GM18867 (cell line): ENCODE data around the gene NUP98.

Experiments
- ATAC-seq: cut with Tn5 transposase; IDR thresholded peaks from one replicate; pipeline ENCODE4 v1.9.1; 2021; ENCODE audit warnings: mild to moderate bottlenecking, moderate library complexity; ENCODE audit not compliant: unreplicated experiment

Gene NUP98

DNA sequence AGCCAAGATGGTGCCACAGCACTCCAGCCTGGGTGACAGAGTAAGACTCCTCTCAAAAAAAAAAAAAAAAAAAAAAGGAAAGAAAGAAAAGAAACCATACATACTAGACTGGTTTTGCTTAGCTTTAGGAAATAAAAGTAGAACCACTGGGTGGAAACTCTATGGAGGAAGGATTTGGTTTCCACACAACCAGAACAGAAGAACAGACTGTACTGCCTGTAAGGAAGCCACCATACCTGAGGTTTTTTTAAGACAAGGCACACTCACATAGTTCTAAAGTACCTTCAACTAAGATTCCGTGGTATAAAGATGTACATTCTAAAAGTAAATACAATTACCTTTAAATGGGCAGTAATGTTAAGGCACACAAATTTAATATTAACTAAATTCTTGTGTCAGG, 58.6 kb downstream of the NUP98 start:
- no peak for ATAC-seq

DNA sequence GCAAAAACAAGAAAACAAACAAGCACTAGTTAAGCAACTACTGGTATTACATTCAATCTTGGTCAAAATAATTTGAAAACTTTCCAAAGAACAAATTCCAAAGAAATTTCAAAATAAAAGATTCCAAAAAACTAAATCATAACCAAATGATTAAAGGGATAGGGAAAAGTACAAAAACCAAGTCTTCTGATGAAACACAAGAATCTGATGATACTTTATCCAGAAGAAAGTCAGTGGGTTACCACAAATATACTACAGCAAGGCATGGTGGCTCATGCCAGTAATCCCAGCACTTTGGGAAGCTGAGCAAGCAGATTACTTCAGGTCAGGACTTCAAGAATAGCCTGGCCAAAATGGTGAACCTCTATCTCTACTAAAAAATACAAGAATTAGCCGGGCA, 59.1 kb downstream of the NUP98 start:
- ATAC-seq: no peak

DNA sequence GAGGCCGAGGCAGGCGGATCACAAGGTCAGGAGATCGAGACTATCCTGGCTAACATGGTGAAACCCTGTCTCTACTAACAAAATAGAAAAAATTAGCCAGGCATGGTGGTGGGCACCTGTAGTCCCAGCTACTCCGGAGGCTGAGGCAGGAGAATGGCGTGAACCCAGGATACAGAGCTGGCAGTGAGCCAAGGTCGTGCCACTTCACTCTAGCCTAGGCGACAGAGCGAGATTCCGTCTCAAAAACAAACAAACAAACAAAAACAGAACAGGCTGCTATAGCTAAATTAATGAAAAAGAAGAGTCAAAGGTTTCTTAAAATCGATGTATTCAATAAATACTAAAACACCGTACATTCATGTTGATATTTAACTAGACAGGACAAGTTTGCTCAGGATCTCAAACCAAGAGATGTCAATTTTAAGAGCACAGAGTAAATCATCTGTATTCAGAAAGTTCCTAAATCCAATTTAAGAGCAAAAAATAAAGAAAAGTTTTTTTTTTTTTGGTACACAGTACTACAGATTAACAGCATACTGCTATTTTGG, 59.9 kb downstream of the NUP98 start:
- no peak for ATAC-seq

DNA sequence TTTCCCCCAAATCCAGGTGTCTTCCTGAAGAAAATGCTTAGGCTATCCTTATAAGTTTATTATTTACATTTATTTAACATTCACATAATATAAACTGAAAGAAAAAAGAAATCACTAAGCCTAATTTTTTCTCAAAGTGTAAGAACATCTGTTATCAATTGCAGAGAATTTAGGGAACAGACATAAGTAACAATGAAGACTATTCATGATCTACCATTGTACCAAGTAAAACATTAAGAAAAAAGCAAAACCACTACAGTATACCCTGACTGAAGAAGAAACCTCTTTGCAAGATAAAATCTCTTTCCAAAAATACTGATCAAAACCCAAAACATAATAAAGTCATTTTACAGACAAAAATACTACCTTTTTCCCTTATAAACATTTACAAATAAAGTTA, 60.5 kb downstream of the NUP98 start:
- ATAC-seq: no peak

DNA sequence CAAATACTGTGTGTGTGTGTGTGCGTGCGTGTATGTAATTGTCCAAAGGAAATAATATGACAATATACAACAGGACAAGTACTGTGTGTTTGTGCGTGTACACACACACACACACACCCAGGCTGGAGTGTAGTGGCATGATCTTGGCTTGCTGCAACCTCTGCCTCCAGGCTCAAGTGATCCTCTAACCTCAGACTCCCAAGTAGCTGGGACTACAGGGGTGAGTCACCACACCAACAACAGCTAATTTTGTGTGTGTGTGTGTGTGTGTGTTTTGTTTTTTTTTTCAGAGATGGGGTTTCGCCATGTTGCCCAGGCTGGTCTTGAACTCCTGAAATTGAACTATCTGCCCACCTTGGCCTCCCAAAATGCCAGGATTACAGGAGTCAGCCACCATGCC, 61.5 kb downstream of the NUP98 start:
- no peak for ATAC-seq

DNA sequence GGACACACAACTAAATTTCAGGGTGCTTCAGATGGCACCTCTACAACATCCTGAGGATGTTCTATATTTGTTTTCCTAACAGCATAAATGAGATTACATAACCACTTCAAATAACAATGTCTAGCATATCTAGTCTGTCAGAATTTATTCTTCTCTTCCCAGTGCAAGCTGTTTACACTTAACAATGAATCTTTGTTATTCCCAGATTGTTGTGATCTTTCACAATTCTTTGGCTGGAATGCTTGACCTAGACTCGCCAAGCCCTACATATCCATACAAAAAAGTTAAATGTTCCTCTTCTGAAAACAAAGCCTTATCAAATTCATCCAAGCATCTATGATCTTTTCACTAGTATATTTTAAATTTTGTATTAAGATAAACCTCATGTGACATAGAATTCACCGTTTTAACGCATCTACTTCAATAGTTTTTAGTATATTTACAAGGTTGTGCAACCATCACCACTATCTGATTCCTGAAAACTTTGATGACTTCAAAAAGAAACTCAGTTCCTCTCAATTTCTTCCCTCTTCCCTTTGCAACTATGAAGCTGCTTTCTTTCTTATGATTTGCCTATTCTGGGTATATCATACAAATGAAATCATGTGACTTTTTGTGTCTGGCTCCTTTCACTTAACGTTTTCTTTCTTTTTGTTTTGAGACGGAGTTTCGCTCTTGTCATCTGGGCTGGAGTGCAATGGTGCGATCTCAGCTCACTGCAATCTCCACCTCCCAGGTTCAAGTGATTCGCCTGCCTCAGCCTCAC, 64.5 kb downstream of the NUP98 start:
- ATAC-seq: no peak

DNA sequence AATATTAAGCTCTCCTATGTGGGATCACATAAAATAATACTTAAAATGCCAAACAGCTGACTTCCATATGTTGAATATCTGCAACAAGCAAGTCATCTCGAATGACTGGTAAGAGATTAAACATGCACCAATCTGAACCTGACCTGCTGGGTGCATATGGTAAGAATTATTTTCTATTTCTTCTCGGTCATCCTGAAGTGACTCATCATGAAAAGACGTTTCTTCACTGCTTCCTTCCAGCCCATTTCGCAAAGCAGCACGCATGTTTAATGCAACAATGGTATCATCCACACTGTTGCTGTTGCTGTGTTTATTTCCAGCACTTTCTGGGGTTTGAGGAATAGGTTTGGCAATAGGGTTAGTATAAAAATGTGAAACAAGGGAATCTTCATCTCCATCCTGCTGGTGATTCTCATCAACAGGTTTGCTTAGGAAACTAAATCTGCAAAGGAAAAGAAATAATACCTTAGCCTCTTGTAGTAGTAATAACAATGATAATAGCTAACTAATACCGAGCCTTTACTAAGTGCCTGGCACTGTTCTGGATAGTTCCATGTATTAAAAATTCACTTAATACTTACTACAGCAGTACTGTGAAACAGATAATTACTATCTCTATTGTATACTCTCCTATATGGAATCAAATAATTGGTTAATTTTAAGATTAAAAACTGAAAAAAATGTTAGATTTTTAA, 74.2 kb downstream of the NUP98 start:
- ATAC-seq: no peak

DNA sequence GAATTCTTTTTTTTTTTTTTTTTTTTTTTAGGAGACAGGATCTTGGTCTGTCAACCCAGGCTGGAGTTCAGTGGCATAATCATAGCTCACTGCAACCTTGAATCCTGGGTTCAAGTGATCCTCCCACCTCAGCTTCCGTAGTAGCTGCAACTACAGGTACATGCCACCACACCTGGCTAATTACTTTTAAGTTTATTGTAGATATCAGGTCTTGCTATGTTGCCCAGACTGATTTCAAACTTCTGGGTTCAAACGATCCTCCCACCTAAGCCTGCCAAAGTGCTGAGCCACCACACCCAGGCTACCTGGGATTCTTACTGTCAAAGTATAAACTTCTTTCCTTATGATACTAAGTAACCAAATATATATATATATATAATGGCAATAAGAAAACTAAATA, 75.3 kb downstream of the NUP98 start:
- no peak for ATAC-seq

DNA sequence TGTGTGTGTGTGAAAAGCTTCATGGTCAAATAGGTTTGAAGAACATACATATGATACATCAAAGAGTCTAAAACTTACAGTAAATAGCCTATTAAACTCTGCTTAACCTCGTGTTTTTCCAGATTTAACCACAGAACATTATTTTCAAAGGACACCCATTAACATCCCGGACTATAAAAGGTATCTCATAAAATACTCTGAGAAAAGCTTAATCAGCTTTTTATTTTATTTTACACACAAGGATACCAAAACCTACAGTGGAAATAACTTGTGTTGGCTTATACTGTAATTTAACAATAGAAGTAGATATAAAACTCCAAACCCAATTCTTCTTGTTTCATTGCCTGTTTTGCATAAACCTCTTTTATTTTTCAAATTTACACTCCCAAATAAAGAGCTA, 76.4 kb downstream of the NUP98 start:
- no peak for ATAC-seq

DNA sequence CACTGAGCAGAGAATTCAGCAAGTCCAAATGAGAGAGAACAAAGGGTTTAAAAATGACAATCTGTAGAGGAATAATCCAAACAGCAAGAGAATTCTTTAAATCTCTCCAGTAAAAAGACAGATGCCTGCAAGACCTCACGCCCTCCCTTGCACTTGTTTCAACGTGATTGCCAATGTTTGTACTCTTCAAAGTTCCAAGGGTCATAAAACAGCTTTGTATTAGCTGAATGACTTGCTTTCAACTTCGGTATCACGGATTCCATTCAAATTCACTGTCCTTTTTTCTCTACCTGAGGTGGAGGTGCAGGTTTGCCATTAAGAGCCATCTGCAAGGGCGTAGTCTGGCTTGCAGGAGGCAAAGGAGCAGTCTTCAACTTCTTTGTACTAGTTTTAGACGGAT, 85.1 kb downstream of the NUP98 start:
- no peak for ATAC-seq

DNA sequence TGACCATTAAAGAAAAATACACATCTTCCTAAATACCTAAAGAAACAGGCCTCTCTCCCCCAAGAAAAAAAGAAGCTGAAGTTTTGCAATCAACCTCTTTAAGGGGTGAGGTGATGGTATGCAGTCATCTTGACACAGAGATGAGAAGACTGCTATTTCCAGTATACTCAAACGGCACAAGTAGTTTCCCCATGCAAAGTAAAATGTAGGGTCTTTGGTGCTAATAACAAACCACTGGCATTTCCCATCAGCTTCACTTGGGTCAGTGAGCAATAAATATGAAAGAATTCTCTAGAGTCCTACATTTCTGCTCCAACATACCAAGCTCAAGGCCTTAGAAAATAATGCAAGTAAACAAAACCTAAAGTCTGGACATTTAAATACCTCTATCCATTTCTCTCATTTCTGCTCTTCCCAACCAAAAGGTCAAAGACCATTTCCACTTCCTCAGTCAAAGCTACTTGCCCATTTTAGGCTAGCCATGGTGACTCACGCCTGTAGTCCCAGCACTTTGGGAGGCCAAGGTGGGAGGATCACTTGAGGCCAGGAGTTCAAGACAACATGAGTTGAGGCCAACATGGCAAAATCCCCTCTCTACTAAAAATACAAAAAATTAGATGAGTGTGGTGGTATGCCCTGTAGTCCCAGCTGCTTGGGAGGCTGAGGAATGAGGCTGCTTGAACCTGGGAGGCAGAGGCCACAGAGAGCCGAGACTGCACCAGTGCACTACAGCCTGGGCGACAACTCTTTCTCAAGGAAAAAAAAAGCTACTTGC, 86.7 kb downstream of the NUP98 start:
- no peak for ATAC-seq

DNA sequence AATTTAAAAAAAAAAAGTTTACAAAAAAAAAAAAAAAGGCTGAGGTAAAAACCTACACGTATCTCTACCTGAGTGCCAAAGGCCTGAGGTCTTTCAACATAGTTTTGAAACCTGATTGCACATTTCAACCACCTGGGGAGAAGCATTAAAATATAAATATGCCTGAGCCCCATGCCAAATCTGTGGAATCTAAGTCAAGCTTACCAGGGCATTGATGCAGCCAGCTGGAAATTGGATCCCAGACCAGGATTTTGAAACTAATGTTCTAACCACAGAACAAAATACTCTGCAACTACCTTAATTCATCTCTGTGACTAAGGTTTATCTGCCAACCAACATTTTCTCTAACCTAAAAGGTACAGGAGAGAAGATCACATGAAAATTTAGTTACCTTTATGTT, 87.4 kb downstream of the NUP98 start:
- ATAC-seq: no peak

DNA sequence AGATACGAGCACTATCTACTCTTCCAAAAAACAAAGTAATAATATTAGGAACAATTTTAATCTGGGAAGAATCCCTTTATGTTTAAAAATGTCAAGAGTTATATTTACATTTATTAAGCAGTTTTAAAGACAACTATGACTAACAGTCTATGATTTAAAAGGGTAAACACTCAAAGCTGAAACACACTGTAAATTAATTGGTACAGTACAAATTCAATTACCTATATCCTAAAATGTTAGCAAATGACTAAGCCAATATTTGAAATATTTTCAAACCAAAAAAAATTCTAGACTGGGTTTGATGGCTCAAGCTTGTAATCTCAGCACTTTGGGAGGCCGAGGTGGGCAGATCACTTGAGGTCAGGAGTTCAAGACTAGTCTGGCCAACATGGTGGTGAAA, 90.2 kb downstream of the NUP98 start:
- ATAC-seq: no peak

DNA sequence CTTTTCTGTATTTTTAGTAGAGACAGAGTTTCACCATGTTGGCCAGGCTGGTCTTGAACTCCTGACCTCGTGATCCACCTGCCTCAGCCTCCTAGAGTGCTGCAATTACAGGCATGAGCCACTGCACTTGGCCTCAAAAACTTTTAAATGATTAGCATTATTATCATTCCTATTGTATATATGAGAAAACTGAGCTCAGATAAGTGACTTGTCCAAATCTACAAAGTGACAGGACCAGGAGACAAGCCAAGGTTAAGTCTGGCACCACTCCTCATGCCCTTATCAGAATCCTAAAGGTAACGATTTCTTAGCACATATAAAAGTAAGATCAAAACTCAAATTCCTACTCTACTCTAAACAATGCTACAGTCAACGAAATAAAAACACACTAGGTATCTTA, 94.0 kb downstream of the NUP98 start:
- no peak for ATAC-seq

DNA sequence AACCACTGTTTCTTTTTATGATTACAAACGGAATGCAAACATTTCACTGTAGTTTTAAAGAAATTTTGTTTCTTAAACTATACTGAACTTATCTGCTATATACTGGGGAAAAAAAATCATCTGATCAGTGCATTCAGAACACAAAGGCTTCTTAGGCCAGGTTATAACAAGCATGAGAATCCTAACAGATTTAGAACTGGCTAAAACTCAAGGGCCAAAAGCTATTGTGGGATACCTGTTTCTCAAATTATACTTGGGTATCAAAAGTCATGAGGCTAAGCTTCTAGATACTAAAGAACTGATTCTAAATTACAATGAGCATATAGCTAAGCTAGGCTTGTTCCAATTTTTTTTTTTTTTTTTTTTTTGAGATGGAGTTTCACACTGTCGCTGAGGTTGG, 96.4 kb downstream of the NUP98 start:
- no peak for ATAC-seq

DNA sequence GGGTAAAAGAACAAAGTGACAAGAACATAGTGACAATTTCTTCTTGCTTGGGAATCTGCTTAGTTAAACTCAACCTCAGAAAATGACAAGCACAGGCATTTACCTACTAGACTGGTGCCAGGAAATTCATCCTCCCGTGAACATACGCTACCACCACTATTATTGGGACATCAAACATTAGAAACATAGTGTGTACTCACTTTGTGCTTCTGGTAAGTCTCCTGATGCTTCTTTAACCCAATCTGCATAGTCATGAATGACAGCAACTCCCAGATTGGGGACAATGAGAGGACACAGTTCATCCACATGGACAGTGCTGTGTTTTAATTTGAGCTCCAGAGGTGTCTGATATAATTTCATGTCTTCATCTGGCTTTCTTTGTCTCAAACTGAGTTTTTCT, 96.9 kb downstream of the NUP98 start:
- no peak for ATAC-seq

DNA sequence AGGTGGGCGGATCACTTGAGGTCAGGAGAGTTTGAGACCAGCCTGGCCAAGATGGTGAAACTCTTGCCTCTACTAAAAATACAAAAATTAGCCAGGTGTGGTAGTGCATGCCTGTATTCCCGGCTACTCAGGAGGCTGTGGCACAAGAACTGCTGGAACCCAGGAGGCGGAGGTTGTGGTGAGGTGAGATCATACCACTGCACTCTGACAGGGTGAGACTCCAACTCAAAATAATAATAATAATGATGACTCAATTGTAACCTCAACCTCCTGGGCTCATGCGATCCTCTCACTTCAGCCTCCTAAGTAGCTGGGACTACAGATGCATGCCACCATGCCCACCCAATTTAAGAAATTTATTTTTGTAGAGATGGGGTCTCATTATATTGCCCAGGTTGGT, 110.6 kb downstream of the NUP98 start:
- no peak for ATAC-seq

DNA sequence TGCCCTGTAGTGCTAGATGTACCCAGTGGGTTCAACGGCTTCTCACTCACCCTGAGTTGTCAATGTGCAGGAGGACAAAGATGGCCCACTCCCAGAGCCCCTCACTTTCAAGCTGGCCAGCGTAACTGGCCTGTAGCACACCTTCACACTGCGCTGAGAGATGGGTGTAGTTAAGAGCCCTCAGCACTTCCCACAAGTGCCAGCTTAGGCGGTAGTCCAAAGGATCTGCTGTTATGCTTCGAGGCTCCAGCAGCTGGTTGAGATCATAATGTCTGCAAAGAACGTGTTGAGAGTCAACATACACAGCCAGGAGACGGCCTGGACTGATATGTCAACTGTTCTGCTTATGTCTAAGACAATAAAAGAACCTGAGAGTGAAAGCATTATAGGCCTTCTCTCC, 111.4 kb downstream of the NUP98 start:
- no peak for ATAC-seq

DNA sequence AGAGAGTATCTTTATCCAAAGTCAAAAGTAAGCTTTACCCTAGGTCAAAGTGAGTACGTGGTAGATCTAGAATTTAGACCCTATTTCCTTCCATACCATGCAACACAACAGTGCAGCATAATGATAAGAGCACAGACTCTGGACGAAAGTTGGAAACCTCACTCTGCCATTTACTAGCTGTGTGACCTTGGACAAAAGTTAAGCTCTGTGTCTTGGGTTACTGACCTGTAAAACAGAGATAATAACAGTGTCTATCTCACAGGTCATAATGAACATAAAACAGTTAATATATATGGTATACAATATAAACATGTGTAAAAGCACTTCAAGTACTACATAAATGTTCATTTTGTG, 112.6 kb downstream of the NUP98 start:
- no peak for ATAC-seq

DNA sequence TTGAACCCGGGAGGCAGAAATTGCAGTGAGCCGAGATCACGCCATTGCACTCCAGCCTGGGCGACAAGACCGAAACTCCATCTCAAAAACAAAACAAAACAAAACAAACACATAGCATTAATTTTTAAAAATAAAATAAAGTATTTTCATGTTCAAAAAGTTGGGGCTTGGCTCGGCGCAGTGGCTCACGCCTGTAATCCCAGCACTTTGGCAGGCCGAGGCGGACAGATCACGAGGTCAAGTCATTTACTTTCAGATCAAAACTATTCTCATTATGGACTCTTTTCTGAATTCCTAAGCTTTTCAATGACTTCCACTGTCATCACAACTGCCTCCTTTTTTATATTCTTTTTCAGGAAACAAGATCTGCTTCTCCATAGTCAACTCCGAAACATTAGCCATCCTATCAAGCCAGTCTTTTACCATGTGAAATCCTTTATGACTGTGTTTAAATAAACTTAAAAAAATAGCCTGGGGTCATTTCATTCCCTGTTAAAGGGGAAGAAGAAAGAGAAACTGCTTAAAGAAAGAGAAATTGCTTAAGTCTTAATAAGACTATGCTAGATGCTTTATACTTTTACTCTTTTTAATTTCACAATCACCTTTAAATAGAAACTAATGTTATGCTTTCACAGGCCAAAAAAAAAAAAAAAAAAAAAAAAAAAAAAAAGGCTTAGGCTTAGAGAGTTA, 113.1 kb downstream of the NUP98 start:
- ATAC-seq: no peak

DNA sequence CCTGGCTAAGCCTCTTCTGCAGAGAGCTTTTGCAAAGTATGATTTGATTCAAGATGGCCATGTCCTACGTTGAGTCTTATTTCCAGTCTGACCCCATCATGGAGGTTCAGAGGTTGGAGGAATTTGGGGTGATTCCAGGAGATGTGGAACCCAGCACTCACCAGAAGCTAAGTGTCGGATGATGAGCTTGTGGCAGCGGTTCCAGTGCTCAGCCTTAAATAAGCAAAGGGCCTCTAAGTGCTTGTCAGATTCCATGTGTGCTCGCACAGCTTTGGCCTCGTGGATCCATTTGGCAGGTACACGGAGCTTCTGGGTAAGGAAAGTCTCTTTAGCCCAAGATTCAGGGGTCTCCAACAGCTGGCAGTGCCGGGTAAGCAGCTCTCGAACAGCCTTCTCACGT, 114.3 kb downstream of the NUP98 start:
- ATAC-seq: no peak
